ENCODE measurements around the gene PPP1CB.
A peak's percentile ranks its signal among the peaks of the same experiment; 100 is the strongest.
"Not testable (repeated sequence)": the region's sequence is repeated elsewhere in the genome, so short reads cannot be mapped to it uniquely, and the experiment has no call there.

Gene PPP1CB

GRCh38 chr2:28779001-28779400, 27.4 kb downstream of the PPP1CB start:
- no peak for DNase-seq

- DNase-seq, result no peak
Observed at GRCh38 chr2:28780496-28780895, 28.9 kb downstream of the PPP1CB start.

DNA sequence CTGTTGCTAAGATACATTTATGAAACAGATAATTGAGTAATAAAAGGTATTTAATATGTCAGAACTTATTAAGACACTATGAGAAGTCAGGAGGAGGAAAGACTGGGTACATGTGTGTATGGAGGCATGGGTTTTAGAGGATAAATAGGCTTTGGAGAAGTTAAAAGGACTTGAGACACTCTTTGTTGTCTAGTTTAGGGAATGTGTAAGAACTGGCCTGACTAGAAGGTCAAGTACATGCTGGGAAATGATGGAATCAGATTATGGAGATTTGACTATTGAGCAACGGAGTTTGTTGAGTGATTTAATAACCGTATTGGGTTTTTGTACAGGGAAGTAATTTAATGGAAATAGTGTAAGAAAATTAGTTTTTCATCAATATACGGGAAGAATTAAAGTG, 30.8 kb downstream of the PPP1CB start:
- DNase-seq, result no peak

GRCh38 chr2:28784570-28784969, 32.9 kb downstream of the PPP1CB start:
- not testable (repeated sequence) for DNase-seq

GRCh38 chr2:28796620-28797019, 45.0 kb downstream of the PPP1CB start:
- DNase-seq, result no peak

DNA sequence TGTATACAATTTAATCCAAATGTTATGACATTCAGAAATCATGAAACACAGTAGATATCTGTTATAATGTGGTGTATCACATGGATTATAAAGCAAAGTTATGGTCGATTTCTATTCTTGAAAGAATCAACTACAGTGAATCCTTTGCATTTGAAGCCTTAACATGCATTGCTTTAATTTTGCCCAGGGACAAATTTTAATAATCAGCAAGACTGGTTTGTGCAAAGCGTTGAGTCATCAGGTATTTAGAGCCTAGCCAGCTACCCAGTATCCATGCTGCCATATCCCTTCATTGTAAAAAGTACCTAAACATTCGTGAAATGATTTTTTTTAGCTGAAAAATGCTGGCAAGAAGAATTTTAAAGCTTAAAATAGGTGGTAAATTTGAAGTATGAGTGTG, 50.1 kb downstream of the PPP1CB start:
- DNase-seq, result no peak

DNA sequence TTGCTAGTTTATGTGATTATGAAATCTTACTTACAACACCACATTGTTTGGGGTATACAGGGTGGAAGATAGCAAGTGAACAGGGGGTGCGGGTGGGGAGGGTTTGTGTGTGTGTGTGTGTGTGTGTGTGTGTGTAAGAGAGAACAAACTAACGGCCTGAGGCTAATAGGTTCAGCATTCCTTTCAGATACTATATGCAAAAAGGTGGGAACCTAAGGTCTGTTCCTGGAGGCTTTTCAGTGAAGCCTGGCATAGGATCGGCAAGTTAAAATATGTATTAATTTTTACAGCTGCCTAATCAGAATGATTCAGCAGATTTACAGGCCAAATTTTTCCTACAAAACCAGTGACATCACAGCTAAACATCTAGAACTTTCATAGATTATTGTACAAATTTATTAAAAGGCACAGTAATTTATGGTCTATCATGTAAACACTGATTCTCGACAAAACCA, 51.4 kb downstream of the PPP1CB start:
- peak; percentile 17 for DNase-seq

DNA sequence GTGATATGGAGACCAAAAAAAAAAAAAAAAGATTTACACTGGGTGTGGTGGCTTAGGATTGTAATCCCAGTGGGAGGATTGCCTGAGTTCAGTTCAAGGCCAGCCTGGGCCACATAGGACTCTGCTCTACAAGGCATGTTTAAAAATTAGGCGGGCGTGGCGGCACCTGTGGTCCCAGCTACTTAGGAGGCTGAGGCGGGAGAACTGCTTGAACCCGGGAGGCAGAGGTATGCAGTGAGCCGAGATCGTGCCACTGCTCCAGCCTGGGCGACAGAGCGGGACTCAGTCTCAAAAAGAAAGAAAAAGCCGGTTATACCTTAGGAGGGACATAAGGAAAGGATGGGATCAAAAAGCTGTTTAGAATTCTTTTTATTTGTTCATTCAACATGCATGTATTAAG, 58.3 kb downstream of the PPP1CB start:
- no peak for DNase-seq

DNA sequence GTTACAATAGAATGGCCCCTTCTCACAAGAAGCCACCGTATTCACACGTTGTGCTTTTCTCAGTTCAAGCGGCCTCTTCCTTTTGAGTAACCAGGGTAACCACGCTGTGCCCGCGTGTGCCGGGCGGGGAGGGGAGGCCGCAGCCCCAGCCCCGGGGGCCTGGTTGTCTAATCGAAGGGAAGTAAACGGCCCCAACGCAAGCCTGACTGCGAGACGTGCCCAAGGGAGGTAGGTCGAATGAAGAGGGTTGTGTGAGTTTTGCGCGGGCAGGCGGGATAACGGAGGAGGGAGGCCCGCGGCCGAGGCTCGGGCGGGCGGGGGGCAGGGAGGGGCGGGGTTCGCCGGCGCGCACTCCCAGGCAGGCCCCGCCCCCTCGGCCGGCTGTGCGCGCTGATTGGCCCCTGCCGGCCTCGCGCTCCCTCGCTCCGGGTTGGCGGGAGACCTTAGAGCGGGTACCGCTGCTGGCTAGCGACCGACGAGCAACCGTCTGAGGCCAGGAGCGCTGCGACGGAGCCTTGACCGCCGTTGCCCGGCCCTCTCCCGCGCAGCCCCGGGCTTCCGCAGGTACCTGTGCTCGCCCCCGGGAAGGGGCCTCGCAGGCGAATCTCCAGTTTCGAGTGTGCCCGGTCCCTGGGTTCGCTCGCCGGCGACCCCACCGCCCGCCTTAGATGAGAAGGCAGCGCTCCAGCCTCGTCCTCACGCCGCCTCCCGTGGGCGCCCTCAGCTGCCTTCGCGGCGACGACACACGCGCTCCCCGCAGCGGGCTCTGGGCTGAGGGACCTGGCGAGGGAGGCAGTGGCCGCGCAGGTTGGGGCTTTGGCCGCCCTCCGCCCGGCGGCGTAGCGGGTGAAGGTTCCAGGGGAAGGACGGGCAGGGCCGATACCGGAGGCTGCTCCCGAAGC, 59.0 kb downstream of the PPP1CB start, which contains the start of gene SPDYA:
Gene SPDYA (plus strand): TSS at position 451 of the 902 bp plus-strand sequence. CDS start 5,181 bp downstream, outside the sequence.
- DNase-seq, result peak; percentile 71

DNA sequence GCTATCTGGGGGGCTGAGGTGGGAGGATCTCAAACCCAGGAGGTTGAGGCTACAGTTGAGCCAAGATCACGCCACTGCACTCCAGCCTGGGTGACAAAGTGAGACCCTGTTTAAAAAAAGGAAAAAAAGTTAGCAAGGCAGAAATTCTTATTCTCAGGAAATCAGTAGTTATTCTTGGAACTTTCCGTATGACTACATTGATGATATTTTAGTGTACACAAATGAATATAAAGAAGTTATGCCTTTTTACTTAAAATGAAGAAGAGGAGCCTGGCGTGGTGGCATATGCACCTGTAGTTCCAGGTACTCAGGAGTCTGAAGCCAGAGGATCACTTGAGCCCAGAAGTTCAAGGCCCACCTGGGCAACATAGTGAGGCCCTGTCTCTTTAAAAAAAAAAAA, 66.4 kb downstream of the PPP1CB start:
- no peak for DNase-seq

- peak; percentile 46 for DNase-seq
Observed at GRCh38 chr2:28821295-28821958, 69.8 kb downstream of the PPP1CB start.

- DNase-seq, result no peak
Observed at GRCh38 chr2:28822036-28822435, 70.4 kb downstream of the PPP1CB start.

DNA sequence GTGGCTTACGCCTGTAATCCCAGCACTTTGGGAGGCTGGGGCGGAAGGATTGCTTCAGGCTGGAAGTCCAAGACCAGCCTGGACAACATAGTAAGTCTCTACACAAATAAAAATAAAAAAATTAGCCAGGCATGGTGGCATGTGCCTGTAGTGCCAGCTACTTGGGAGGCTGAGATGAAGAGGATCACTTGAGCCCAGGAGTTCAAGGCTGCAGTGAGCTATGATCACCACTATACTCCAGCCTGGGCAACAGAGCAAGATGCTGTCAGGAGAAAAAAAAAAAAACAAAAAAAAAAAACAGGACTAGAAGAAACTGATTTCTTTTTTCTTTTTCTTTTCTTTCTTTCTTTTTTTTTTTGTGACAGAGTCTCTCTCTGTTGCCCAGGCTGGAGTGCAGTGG, 72.6 kb downstream of the PPP1CB start:
- DNase-seq, result no peak

- no peak for DNase-seq
Observed at GRCh38 chr2:28824870-28825269, 73.2 kb downstream of the PPP1CB start.

- DNase-seq, result peak; percentile 15
Observed at GRCh38 chr2:28828382-28828781, 76.8 kb downstream of the PPP1CB start.

DNA sequence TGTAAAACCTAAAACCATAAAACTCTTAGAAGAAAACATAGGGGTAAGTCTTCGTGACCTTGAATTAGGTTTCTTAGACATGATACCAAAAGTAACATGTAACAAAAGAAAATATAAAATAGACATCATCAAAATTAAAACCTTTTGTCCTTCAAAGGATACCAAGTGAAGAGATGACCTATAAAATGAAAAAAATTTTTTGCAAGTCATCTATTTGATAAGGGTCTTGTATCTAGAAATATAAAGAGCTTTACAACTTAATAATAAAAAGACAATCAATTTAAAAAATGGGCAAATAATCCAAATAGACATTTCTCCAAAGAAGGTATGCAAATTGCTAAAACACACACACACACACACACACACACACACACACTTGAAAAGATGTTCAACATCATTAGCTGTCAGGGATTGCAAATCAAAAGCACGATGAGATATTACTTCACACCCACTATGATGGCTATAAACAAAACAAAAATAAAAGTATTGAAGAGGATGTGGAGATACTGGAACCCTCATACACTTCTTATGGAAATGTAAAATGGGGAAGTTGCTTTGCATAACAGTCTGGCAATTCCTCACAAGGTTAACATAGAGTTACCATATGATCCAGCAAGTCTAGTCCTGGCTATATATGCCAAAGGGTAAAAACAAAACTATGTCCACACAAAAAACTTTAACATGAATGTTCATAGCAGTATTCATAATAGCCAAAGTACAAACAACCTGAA, 82.3 kb downstream of the PPP1CB start:
- DNase-seq, result no peak

- DNase-seq, result peak; percentile 66
Observed at GRCh38 chr2:28835781-28836180, 84.2 kb downstream of the PPP1CB start.

GRCh38 chr2:28838971-28839370, 87.3 kb downstream of the PPP1CB start:
- no peak for DNase-seq

GRCh38 chr2:28842042-28842441, 90.4 kb downstream of the PPP1CB start:
- peak; percentile 11 for DNase-seq

Measured in fibroblast of skin of scalp (primary cell).